Endothelial cell of umbilical vein (primary cell): Measurements from ENCODE around the gene S100P. TPM values are rescaled to one million over a fixed set of nuclear protein-coding genes. Genes with fewer than 3 reads are reported as not detected.

Experiments
- BruUV-seq: library from RNA; stranded (reverse); fragments of 400-500 nt; replicated peaks from 2 replicates; lab custom pipeline; 2021; lab: Mats Ljungman, UMichigan
- CTCF ChIA-PET: fragments of 300-600, 350-600 bp; sonication (Branson Sonifier 250); formaldehyde crosslinking; loops from one replicate; lab custom pipeline; 2021; ENCODE audit warnings: antibody characterized with exemption, inconsistent platforms; lab: Charles Lee
- POLR2A ChIA-PET: fragments of 300-600, 350-600 bp; sonication (Branson Sonifier 250); formaldehyde crosslinking; loops from one replicate; lab custom pipeline; 2021; ENCODE audit warnings: antibody characterized with exemption, inconsistent platforms; lab: Charles Lee
- DNase-seq: peaks from one replicate; pipeline ENCODE4 v3.0.0-alpha.2; 2011; ENCODE audit warnings: low read depth, low spot score
- FAIRE-seq: peaks from 2 replicates; lab custom pipeline; 2011; peaks lifted over from hg19 to GRCh38; lab: Jason Lieb, UNC
- H2AFZ ChIP-seq: 2 replicates; pipeline ENCODE4 v1.6.0; 2012; ENCODE audit warnings: low read depth, low read length, control low read depth, inconsistent platforms
- H3K27ac ChIP-seq: 2 replicates; pipeline ENCODE4 v1.5.1; 2011; ENCODE audit warnings: low read depth, mild to moderate bottlenecking, control low read depth, low read length, moderate library complexity; ENCODE audit not compliant: insufficient read depth
- H3K27me3 ChIP-seq, 2 experiments: 2 replicates each; pipeline versions ENCODE4 v1.6.0 to v1.6.1; 2011; ENCODE audit warnings: low read length in 2 of 2, mixed read lengths in 1 of 2; ENCODE audit not compliant: control insufficient read depth in 2 of 2, insufficient read depth in 2 of 2
- H3K36me3 ChIP-seq, 2 experiments: 2 replicates in 1 of 2; 3 replicates in 1 of 2; pipeline ENCODE4 v1.5.1; 2011; ENCODE audit warnings: low read length in 2 of 2, mild to moderate bottlenecking in 1 of 2, moderate library complexity in 1 of 2; ENCODE audit not compliant: control insufficient read depth in 2 of 2, insufficient read depth in 2 of 2; ENCODE audit errors: extremely low read depth in 1 of 2
- H3K4me1 ChIP-seq: 3 replicates; pipeline ENCODE4 v1.5.1; 2011; ENCODE audit warnings: mild to moderate bottlenecking, low read length; ENCODE audit not compliant: control insufficient read depth, insufficient read depth; ENCODE audit errors: extremely low read depth
- H3K4me2 ChIP-seq: 2 replicates; pipeline ENCODE4 v1.6.1; 2011; ENCODE audit warnings: low read length, control low read depth, mixed read lengths; ENCODE audit not compliant: insufficient read depth
- H3K4me3 ChIP-seq, 3 experiments: fragments of 200-600 bp in 1 of 3; sonication (generic), shearing (Covaris generic) in 1 of 3; replicated peaks in 1 of 3; 2 replicates each; pipeline ENCODE4 v1.5.1; 2011 to 2016; ENCODE audit warnings: control low read depth in 3 of 3, low read length in 3 of 3, mild to moderate bottlenecking in 2 of 3, inconsistent platforms in 1 of 3, low read depth in 1 of 3, moderate library complexity in 1 of 3; ENCODE audit not compliant: insufficient read depth in 1 of 3
- H3K79me2 ChIP-seq: 2 replicates; pipeline ENCODE4 v1.6.0; 2012; ENCODE audit warnings: low read length, inconsistent platforms; ENCODE audit not compliant: control insufficient read depth, insufficient read depth
- H3K9ac ChIP-seq: replicated peaks from 2 replicates; pipeline ENCODE3; 2011; ENCODE audit warnings: low read length, control low read depth; ENCODE audit not compliant: insufficient read depth; ENCODE audit errors: extremely low read depth
- H3K9me1 ChIP-seq: replicated peaks from 3 replicates; pipeline ENCODE4 v1.6.0; 2011; ENCODE audit warnings: mild to moderate bottlenecking, low read length; ENCODE audit not compliant: control insufficient read depth, insufficient read depth; ENCODE audit errors: extremely low read depth
- H3K9me3 ChIP-seq: replicated peaks from 2 replicates; pipeline ENCODE4 v1.5.1; 2012; ENCODE audit warnings: low read length, inconsistent platforms; ENCODE audit not compliant: control insufficient read depth, insufficient read depth
- H4K20me1 ChIP-seq: replicated peaks from 2 replicates; pipeline ENCODE3; 2011; ENCODE audit warnings: mild to moderate bottlenecking, low read length; ENCODE audit not compliant: control insufficient read depth, insufficient read depth; ENCODE audit errors: extremely low read depth
- CTCF ChIP-seq, 2 donors: IDR thresholded peaks; 1 replicate in 1 of 2; 2 replicates in 1 of 2; pipeline ENCODE4 v1.5.1; 2011; ENCODE audit warnings: low read length in 2 of 2, mild to moderate bottlenecking in 2 of 2, moderate library complexity in 2 of 2, control low read depth in 1 of 2, inconsistent platforms in 1 of 2, low read depth in 1 of 2; ENCODE audit not compliant: insufficient read depth in 1 of 2; ENCODE audit errors: extremely low read depth in 1 of 2
- EZH2 ChIP-seq: IDR thresholded peaks from 2 replicates; pipeline ENCODE4 v1.6.1; 2012; ENCODE audit warnings: borderline replicate concordance, low read depth, mild to moderate bottlenecking, moderate library complexity, low read length, inconsistent platforms; ENCODE audit not compliant: severe bottlenecking
- FOS ChIP-seq: IDR thresholded peaks from 2 replicates; pipeline ENCODE4 v1.6.1; 2011; ENCODE audit warnings: mild to moderate bottlenecking, low read length, moderate library complexity, borderline replicate concordance; ENCODE audit not compliant: insufficient read depth
- GATA2 ChIP-seq: IDR thresholded peaks from 2 replicates; pipeline ENCODE4 v1.7.0; 2011; ENCODE audit warnings: low read depth, mild to moderate bottlenecking, moderate library complexity, mixed read lengths, low read length; ENCODE audit not compliant: insufficient read length, insufficient read depth
- JUN ChIP-seq: IDR thresholded peaks from 2 replicates; pipeline ENCODE4 v1.6.1; 2011; ENCODE audit warnings: borderline replicate concordance, low read depth; ENCODE audit not compliant: insufficient read length, insufficient read depth
- MAX ChIP-seq: IDR thresholded peaks from 2 replicates; pipeline ENCODE4 v1.6.1; 2011; ENCODE audit not compliant: insufficient read depth, insufficient read length
- MYC ChIP-seq: IDR thresholded peaks from one replicate; pipeline ENCODE4 v1.6.1; 2011; ENCODE audit warnings: mild to moderate bottlenecking, low read depth, low read length
- POLR2A ChIP-seq: IDR thresholded peaks from 2 replicates; pipeline ENCODE4 v1.6.1; 2012; ENCODE audit warnings: low read depth, mild to moderate bottlenecking, control low read depth, low read length
- POLR2AphosphoS5 ChIP-seq: IDR thresholded peaks from 2 replicates; pipeline ENCODE4 v1.6.1; 2012; ENCODE audit warnings: low read depth, mild to moderate bottlenecking, control low read depth, low read length, moderate library complexity; ENCODE audit not compliant: insufficient read depth
- dilution Hi-C: fragments of 300-500 bp; cut with MboI; formaldehyde crosslinking; loops from one replicate; pipeline ENCODE4 v1.15.0; 2019; ENCODE audit warnings: low sequenced_read_pairs; ENCODE audit not compliant: extremely low pct_ligation_motif_present
- intact Hi-C: fragments of 100-400 bp; cut with micrococcal nuclease; formaldehyde crosslinking; loops from one replicate; pipeline ENCODE4 v1.10.0; 2022
- polyA plus RNA-seq, 4 experiments: library from polyadenylated mRNA; depleted of rRNA in 3 of 4; stranded (reverse) in 3 of 4; unstranded in 1 of 4; fragments of >200 nt; gene quantifications; 2 replicates each; pipeline versions ENCODE4 v1.2.1 to v1.2.3, GENCODE V29; 2011 to 2012; ENCODE audit warnings: missing spikeins in 1 of 4
- total RNA-seq: library from RNA; stranded (reverse); gene quantifications from 2 replicates; pipeline ENCODE4 v1.2.3, GENCODE V29; 2021

The S100P gene
- total and polyA plus RNA-seq, 2 donors (not counting 3 experiments of a cell fraction or from before 2014, with no cell fraction given): not detected

- no peak for DNase-seq
- Histone ChIP-seq H3K79me2 (no peaks in the 10 kb centered on the region), H3K36me3 (no peaks in the 10 kb centered on the region), H3K9me1 (no peaks in the 10 kb centered on the region), H3K9ac (no peak overlapping the region), H3K4me2 (no peak overlapping the region), H3K4me3 (no peak overlapping the region), H3K4me1 (peaks cover 8% of the 10 kb centered on the region), H2AFZ (no peak overlapping the region), H4K20me1 (no peaks in the 10 kb centered on the region), H3K27me3 (no peaks in the 10 kb centered on the region), H3K27ac (no peak overlapping the region), H3K9me3 (no peaks in the 10 kb centered on the region)
- POLR2A ChIA-PET: no interaction called here
- CTCF ChIA-PET: interaction anchor here (1.0 kb wide), 1 partner anchor 9 kb away, joined by 3 read pairs; no protein-coding TSS in a partner anchor
- no peak for FAIRE-seq
- TF ChIP-seq POLR2AphosphoS5: no peak
- TF ChIP-seq MYC: no peak
- TF ChIP-seq MAX: no peak
- no peak for TF ChIP-seq JUN
- no peak for TF ChIP-seq GATA2
- intact Hi-C loops (no loop called here), dilution Hi-C loops (no loop called here)
- no TSS peak for BruUV-seq
Measured at GRCh38 chr4:6692379-6692778, 1.3 kb upstream of the S100P start.

GRCh38 chr4:6692806-6693205 is 872 bp upstream of the S100P start:
- no TSS peak for BruUV-seq
- Histone ChIP-seq H4K20me1 (no peaks in the 10 kb centered on the region), H3K79me2 (no peaks in the 10 kb centered on the region), H3K27ac (no peak overlapping the region), H3K9ac (no peak overlapping the region), H3K4me3 (no peak overlapping the region), H2AFZ (no peak overlapping the region), H3K27me3 (no peaks in the 10 kb centered on the region), H3K4me1 (peaks cover 8% of the 10 kb centered on the region), H3K36me3 (no peaks in the 10 kb centered on the region), H3K9me3 (no peaks in the 10 kb centered on the region), H3K9me1 (no peaks in the 10 kb centered on the region), H3K4me2 (no peak overlapping the region)
- intact Hi-C loops (no loop called here), dilution Hi-C loops (no loop called here)
- CTCF ChIA-PET: interaction anchor here (1.0 kb wide), 1 partner anchor 9 kb away, joined by 3 read pairs; no protein-coding TSS in a partner anchor
- DNase-seq (no peak), FAIRE-seq (no peak)
- no peak for TF ChIP-seq MAX
- no peak for TF ChIP-seq POLR2AphosphoS5
- no peak for TF ChIP-seq FOS
- TF ChIP-seq POLR2A: no peak
- TF ChIP-seq CTCF (IDR thresholded peaks at IDR 0.05; ENCODE audit: extremely low read depth in 1 of 2, insufficient read depth in 1 of 2, low read depth in 1 of 2, low read length in 2 of 2): no peak
- TF ChIP-seq JUN: no peak
- no peak for TF ChIP-seq EZH2
- TF ChIP-seq MYC: no peak
- TF ChIP-seq GATA2: no peak
- POLR2A ChIA-PET: no interaction called here
